ENCODE results near the gene TNS2. TPM values are rescaled to one million over a fixed set of nuclear protein-coding genes. Genes with fewer than 3 reads are reported as not detected.
"Not testable (repeated sequence)": the region's sequence is repeated elsewhere in the genome, so short reads cannot be mapped to it uniquely, and the experiment has no call there.

The TNS2 gene
- total and polyA plus RNA-seq, 2 experiments from 2014 or later = 1.8 to 6.9 TPM

DNA sequence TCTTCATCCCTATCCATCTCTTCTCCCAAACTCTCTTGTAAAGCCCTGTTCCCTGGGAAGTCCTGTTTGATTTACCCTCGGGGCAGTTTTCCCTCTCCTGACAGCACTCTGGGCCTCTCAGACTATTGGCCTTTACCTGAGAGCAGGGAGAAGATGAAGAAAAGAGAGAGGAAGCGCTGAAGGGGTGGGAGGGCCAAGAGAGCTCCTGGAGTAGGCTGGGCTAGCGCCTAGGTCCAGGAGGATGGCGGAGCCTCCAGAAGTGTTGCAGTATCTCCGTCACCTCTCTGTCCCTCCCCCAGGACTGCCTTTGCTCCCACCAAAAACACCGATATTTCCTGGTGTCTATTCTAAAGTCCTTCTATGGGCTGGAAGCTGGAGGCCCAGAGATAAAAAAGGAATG is 41.9 kb downstream of the TNS2 start (continued):
- TF ChIP-seq, protein P1, sequence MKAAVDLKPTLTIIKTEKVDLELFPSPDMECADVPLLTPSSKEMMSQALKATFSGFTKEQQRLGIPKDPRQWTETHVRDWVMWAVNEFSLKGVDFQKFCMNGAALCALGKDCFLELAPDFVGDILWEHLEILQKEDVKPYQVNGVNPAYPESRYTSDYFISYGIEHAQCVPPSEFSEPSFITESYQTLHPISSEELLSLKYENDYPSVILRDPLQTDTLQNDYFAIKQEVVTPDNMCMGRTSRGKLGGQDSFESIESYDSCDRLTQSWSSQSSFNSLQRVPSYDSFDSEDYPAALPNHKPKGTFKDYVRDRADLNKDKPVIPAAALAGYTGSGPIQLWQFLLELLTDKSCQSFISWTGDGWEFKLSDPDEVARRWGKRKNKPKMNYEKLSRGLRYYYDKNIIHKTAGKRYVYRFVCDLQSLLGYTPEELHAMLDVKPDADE (IDR thresholded peaks at IDR 0.05) = no peak
- TF ChIP-seq, protein P2, sequence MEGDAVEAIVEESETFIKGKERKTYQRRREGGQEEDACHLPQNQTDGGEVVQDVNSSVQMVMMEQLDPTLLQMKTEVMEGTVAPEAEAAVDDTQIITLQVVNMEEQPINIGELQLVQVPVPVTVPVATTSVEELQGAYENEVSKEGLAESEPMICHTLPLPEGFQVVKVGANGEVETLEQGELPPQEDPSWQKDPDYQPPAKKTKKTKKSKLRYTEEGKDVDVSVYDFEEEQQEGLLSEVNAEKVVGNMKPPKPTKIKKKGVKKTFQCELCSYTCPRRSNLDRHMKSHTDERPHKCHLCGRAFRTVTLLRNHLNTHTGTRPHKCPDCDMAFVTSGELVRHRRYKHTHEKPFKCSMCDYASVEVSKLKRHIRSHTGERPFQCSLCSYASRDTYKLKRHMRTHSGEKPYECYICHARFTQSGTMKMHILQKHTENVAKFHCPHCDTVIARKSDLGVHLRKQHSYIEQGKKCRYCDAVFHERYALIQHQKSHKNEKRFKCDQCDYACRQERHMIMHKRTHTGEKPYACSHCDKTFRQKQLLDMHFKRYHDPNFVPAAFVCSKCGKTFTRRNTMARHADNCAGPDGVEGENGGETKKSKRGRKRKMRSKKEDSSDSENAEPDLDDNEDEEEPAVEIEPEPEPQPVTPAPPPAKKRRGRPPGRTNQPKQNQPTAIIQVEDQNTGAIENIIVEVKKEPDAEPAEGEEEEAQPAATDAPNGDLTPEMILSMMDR (conservative IDR thresholded peaks at IDR 0.05; ENCODE audit: low read depth in 2 of 2) = no peak
- no peak for TF ChIP-seq STAT1 (IDR thresholded peaks at IDR 0.05; ENCODE audit: unreplicated experiment)
- TF ChIP-seq ZNF331 (CRISPR knock-in tag; IDR thresholded peaks at IDR 0.05; ENCODE audit: low read depth) = no peak

DNA sequence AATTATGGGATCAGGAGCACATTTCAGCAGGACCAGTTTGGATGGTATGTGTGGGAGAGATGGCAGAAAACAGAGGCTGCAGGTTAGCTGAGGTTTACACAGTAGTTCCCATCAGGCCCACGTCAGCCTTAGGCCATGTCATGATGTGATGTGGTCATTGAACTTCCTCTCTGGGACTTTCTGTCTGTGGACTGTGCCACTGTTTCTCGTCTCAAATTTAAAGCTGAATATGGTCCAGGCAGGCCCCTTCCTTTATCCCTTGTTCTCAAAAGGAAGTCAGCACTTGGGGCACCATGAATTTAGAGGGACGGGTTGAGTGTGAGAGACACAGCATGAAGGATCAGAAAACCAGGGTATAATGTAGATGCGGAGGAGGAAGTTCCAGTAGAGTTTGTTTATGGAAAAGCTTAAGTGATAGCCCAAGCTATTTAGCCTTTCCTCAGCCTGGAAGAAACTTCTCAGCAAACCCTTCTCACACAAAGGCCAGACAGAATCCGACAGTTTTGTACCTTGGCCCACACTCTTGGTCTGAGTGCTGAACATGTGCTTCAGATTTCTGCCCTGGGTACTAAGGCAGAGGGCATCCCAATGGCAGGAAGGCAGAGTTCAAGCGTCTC is 44.0 kb downstream of the TNS2 start:
- peaks cover 29% of the 10 kb centered on the region for H3K4me1 Mint-ChIP-seq
- Histone ChIP-seq H3F3A (replicated peaks; ENCODE audit: low read depth) (peaks cover 20% of the 10 kb centered on the region), H3K9me2 (ENCODE audit: insufficient read depth) (no peaks in the 10 kb centered on the region), H3K79me2 (replicated peaks; ENCODE audit: insufficient read depth) (no peaks in the 10 kb centered on the region), H3K27me3 (ENCODE audit: insufficient read depth) (peaks cover 22% of the 10 kb centered on the region), H4K20me1 (replicated peaks; ENCODE audit: insufficient read depth) (no peaks in the 10 kb centered on the region), H3K4me1 (ENCODE audit: insufficient read depth) (peaks cover 22% of the 10 kb centered on the region), H3K36me3 (ENCODE audit: insufficient read depth) (no peaks in the 10 kb centered on the region), H3K27ac (ENCODE audit: low read depth) (no peak overlapping the region), H3K4me3 (no peak overlapping the region), H2AFZ (0 out of 2 replicates have a peak overlapping the region, but pooled peaks have one; percentile 78), H3K4me2 (no peak overlapping the region)
- H3K27me3 Mint-ChIP-seq (ENCODE audit: insufficient read depth, low read depth, poor library complexity) = peaks cover 30% of the 10 kb centered on the region
- TF ChIP-seq CREB1 (CRISPR knock-in tag; IDR thresholded peaks at IDR 0.05; ENCODE audit: low read depth) (no peak), ZNF331 (CRISPR knock-in tag; IDR thresholded peaks at IDR 0.05; ENCODE audit: low read depth) (no peak)
- no peaks in the 10 kb centered on the region; the same call in 2 of the 3 replicates for H3K36me3 Mint-ChIP-seq (ENCODE audit: low read depth)
- no peak for ATAC-seq
- no peak overlapping the region for H3K27ac Mint-ChIP-seq
- DNase-seq (ENCODE audit: low spot score) = no peak
- H3K9me3 Mint-ChIP-seq = no peaks in the 10 kb centered on the region
- H3K4me3 Mint-ChIP-seq = no peak overlapping the region; the same call in 2 of the 3 replicates

DNA sequence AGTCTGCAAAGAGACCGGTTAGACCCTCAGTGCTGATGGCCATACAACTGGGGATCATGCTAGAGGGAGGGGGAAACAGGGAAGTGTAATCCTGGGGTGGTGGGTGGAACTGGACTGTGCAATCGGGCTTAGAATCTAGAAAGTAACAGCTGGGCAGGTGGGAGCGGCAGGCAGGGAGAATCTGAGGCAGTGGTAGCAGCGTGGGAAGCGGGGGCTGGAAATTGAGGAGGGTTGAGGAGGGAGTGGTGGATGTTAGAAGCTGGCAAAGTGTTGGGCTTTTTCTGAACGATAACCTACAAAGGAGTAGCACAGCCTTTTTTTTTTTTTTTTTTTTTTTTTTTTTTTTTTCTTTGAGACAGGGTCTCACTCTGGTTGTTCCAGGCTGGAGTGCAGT is 44.5 kb downstream of the TNS2 start:
- Mint-ChIP-seq H3K9me3 (no peaks in the 10 kb centered on the region), H3K36me3 (ENCODE audit: low read depth) (no peaks in the 10 kb centered on the region; the same call in 2 of the 3 replicates), H3K4me3 (no peak overlapping the region), H3K4me1 (peaks cover 34% of the 10 kb centered on the region), H3K27ac (no peak overlapping the region), H3K27me3 (ENCODE audit: insufficient read depth, low read depth, poor library complexity) (peaks cover 35% of the 10 kb centered on the region)
- H3K27ac ChIP-seq (ENCODE audit: low read depth) = no peak overlapping the region
- H3K4me1 ChIP-seq (ENCODE audit: insufficient read depth) = peaks cover 26% of the 10 kb centered on the region
- H3K4me3 ChIP-seq = no peak overlapping the region
- ATAC-seq (no peak), DNase-seq (ENCODE audit: low spot score) (no peak)
- H3K27me3 ChIP-seq (ENCODE audit: insufficient read depth) = peaks cover 26% of the 10 kb centered on the region
- TF ChIP-seq EZH2 (IDR thresholded peaks at IDR 0.05; ENCODE audit: low read depth, unreplicated experiment) = no peak
- TF ChIP-seq, protein P2 (conservative IDR thresholded peaks at IDR 0.05; ENCODE audit: low read depth in 2 of 2) = no peak
- TF ChIP-seq STAT1 (IDR thresholded peaks at IDR 0.05; ENCODE audit: unreplicated experiment) = no peak
- no peak for TF ChIP-seq JUNB (IDR thresholded peaks at IDR 0.05; ENCODE audit: unreplicated experiment)
- TF ChIP-seq CREB1 (CRISPR knock-in tag; IDR thresholded peaks at IDR 0.05; ENCODE audit: low read depth) = no peak
- no peak for TF ChIP-seq POLR2AphosphoS5 (IDR thresholded peaks at IDR 0.05; ENCODE audit: low read depth)
- H3F3A ChIP-seq (replicated peaks; ENCODE audit: low read depth) = peaks cover 23% of the 10 kb centered on the region
- no peaks in the 10 kb centered on the region for H4K20me1 ChIP-seq (replicated peaks; ENCODE audit: insufficient read depth)
- H3K9me2 ChIP-seq (ENCODE audit: insufficient read depth) = no peaks in the 10 kb centered on the region
- H2AFZ ChIP-seq = 0 out of 2 replicates have a peak overlapping the region, but pooled peaks have one; percentile 78
- no peaks in the 10 kb centered on the region for H3K79me2 ChIP-seq (replicated peaks; ENCODE audit: insufficient read depth)
- no peak overlapping the region for H3K4me2 ChIP-seq
- no peaks in the 10 kb centered on the region for H3K36me3 ChIP-seq (ENCODE audit: insufficient read depth)

DNA sequence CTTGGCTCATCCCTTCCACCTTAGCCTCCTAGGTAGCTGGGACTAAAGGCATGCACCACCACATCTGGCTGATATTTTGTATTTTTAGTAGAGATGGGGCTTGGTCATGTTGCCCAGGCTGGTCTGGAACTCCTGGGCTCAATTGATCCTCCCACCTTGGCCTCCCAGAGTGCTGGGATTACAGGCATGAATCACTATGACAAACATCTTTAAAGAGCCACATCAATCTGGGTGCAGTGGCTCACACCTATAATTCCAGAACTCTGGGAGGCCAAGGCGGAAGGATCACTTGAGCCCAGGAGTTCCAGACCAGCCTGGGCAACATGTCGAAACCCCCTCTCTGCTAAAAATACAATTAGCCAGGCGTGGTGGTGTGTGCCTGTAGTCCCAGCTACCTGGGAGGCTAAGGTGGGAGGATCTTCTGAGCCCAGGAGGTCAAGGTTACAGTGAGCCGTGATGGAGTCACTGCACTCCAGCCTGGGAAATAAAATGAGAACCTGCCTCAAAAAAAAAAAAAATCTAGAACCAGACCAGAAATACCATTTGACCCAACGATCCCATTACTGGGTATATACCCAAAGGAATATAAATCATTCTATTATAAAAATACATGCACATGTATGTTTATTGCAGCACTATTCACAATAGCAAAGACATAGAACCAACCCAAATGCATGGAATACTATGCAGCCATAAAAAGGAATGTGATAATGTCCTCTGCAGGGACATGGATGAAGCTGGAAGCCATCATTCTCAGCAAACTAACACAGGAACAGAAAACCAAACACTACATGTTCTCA is 45.1 kb downstream of the TNS2 start:
- H3K27ac ChIP-seq (ENCODE audit: low read depth); H3K36me3 ChIP-seq (ENCODE audit: insufficient read depth); ATAC-seq; H3K4me3 ChIP-seq; H3K4me3 Mint-ChIP-seq; DNase-seq (ENCODE audit: low spot score); H2AFZ ChIP-seq; H3K9me3 Mint-ChIP-seq; H3K27ac Mint-ChIP-seq; H4K20me1 ChIP-seq (replicated peaks; ENCODE audit: insufficient read depth); H3K36me3 Mint-ChIP-seq (ENCODE audit: low read depth); H3K9me2 ChIP-seq (ENCODE audit: insufficient read depth); H3K4me2 ChIP-seq; H3K79me2 ChIP-seq (replicated peaks; ENCODE audit: insufficient read depth): not testable (repeated sequence)
- Histone ChIP-seq H3K4me1 (ENCODE audit: insufficient read depth) (peaks cover 26% of the 10 kb centered on the region), H3F3A (replicated peaks; ENCODE audit: low read depth) (peaks cover 23% of the 10 kb centered on the region), H3K27me3 (ENCODE audit: insufficient read depth) (peaks cover 26% of the 10 kb centered on the region)
- Mint-ChIP-seq H3K4me1 (peaks cover 35% of the 10 kb centered on the region), H3K27me3 (ENCODE audit: insufficient read depth, low read depth, poor library complexity) (peaks cover 36% of the 10 kb centered on the region)

Data from GM23338 (cell line).